Panc1 (cell line): ENCODE data around the gene RUFY2. TPM values are rescaled to one million over a fixed set of nuclear protein-coding genes. Genes with fewer than 3 reads are reported as not detected.

Experiments
- ATAC-seq: fragments of 200-7000 bp; cut with Tn5 transposase; 2 replicates; pipeline ENCODE4 v1.9.1; 2020; ENCODE audit warnings: mild to moderate bottlenecking, moderate library complexity
- BruUV-seq: library from RNA; stranded (reverse); fragments of 400-500 nt; replicated peaks from 2 replicates; lab custom pipeline; 2021; lab: Mats Ljungman, UMichigan
- CTCF ChIA-PET: fragments of 300-600 bp; sonication (Branson Sonifier 250); formaldehyde crosslinking; loops from one replicate; lab custom pipeline; 2022; ENCODE audit warnings: antibody characterized with exemption; lab: Charles Lee
- POLR2A ChIA-PET: fragments of 300-600 bp; sonication (Branson Sonifier 250); formaldehyde crosslinking; loops from one replicate; lab custom pipeline; 2022; ENCODE audit warnings: antibody characterized with exemption; lab: Charles Lee
- DNase-seq: peaks from one replicate; pipeline ENCODE4 v3.0.0-alpha.2; 2010; ENCODE audit warnings: low read depth, low spot score
- H3K27ac ChIP-seq: 2 replicates; pipeline ENCODE4 v1.5.1; 2011; ENCODE audit warnings: mild to moderate bottlenecking, low read length, inconsistent platforms
- H3K27me3 ChIP-seq: fragments of 200-500 bp; sonication (Bioruptor generic); 2 replicates; pipeline ENCODE4 v1.6.0; 2014; ENCODE audit warnings: low read length, inconsistent platforms; ENCODE audit not compliant: control insufficient read depth, insufficient read depth
- H3K36me3 ChIP-seq: fragments of 200-500 bp; sonication (Bioruptor generic); 2 replicates; pipeline ENCODE4 v1.5.1; 2014; ENCODE audit warnings: inconsistent platforms, mild to moderate bottlenecking, low read length, moderate library complexity; ENCODE audit not compliant: control insufficient read depth, insufficient read depth
- H3K4me1 ChIP-seq: 2 replicates; pipeline ENCODE4 v1.5.1; 2011; ENCODE audit warnings: inconsistent platforms, mild to moderate bottlenecking, low read length, moderate library complexity; ENCODE audit not compliant: control insufficient read depth, insufficient read depth
- H3K4me3 ChIP-seq, 2 experiments: 2 replicates each; pipeline ENCODE4 v1.5.1; 2011 to 2012; ENCODE audit warnings: low read depth in 2 of 2, low read length in 2 of 2, mild to moderate bottlenecking in 2 of 2, inconsistent platforms in 1 of 2, moderate library complexity in 1 of 2
- H3K9me3 ChIP-seq: fragments of 200-500 bp; sonication (Bioruptor generic); 2 replicates; pipeline ENCODE4 v1.5.1; 2014; ENCODE audit warnings: low read depth, mild to moderate bottlenecking, inconsistent platforms, low read length, moderate library complexity; ENCODE audit not compliant: control insufficient read depth, insufficient read depth
- POLR2AphosphoS5 ChIP-seq: IDR thresholded peaks from 2 replicates; pipeline ENCODE4 v1.6.1; 2012; ENCODE audit warnings: mild to moderate bottlenecking, low read depth, low read length, moderate library complexity
- REST ChIP-seq, 2 experiments: IDR thresholded peaks; 2 replicates each; pipeline ENCODE4 v1.6.1; 2011 to 2012; ENCODE audit warnings: low read depth in 2 of 2, control low read depth in 1 of 2, low read length in 1 of 2, mild to moderate bottlenecking in 1 of 2, moderate library complexity in 1 of 2; ENCODE audit not compliant: insufficient read depth in 1 of 2
- SIN3A ChIP-seq: IDR thresholded peaks from 2 replicates; pipeline ENCODE4 v1.6.1; 2012; ENCODE audit warnings: low read depth, mild to moderate bottlenecking, low read length, moderate library complexity, borderline replicate concordance; ENCODE audit not compliant: insufficient read depth
- TCF7L2 ChIP-seq: IDR thresholded peaks from 2 replicates; pipeline ENCODE4 v1.6.1; 2011; ENCODE audit warnings: mild to moderate bottlenecking, low read depth, low read length, inconsistent platforms
- in situ Hi-C: cut with HindIII; loops from 2 replicates; pipeline ENCODE4 v1.10.0; 2016; ENCODE audit warnings: low sequenced_read_pairs, low pct_unique_long_range_greater_than_20kb
- intact Hi-C: fragments of 100-400 bp; cut with micrococcal nuclease; formaldehyde crosslinking; loops from one replicate; pipeline ENCODE4 v1.10.0; 2022; ENCODE audit not compliant: unreplicated experiment
- total RNA-seq: library from RNA; stranded (reverse); gene quantifications from one replicate; pipeline ENCODE4 v1.2.1, GENCODE V29; 2021; ENCODE audit not compliant: unreplicated experiment
- TF ChIP-seq, protein P1 (sequence below): fragments of 450-650 bp; IDR thresholded peaks from 2 replicates; pipeline ENCODE4 v1.5.1; 2017; ENCODE audit warnings: mild to moderate bottlenecking

RUFY2 gene
- total RNA-seq, 1 experiment from 2014 or later: 25.1 TPM

GRCh38 chr10:68408898-68409518 lies 1.9 kb upstream of the RUFY2 start:
- no peak overlapping the region for H3K4me3 ChIP-seq
- H3K27me3 ChIP-seq: no peaks in the 10 kb centered on the region
- ChIA-PET POLR2A (interaction anchor here (1.1 kb wide), 1 partner anchor 342 kb away, joined by 3 read pairs; no protein-coding TSS in a partner anchor), CTCF (no interaction called here)
- in situ Hi-C loops: no loop called here
- H3K27ac ChIP-seq: no peak overlapping the region
- DNase-seq (no peak), ATAC-seq (no peak)
- BruUV-seq: no TSS peak
- no peaks in the 10 kb centered on the region for H3K9me3 ChIP-seq
- peaks cover 13% of the 10 kb centered on the region for H3K4me1 ChIP-seq
- H3K36me3 ChIP-seq: peaks cover 2% of the 10 kb centered on the region; the same call in 1 of the 2 replicates
- intact Hi-C loops: no loop called here
- TF ChIP-seq TCF7L2: no peak

DNA sequence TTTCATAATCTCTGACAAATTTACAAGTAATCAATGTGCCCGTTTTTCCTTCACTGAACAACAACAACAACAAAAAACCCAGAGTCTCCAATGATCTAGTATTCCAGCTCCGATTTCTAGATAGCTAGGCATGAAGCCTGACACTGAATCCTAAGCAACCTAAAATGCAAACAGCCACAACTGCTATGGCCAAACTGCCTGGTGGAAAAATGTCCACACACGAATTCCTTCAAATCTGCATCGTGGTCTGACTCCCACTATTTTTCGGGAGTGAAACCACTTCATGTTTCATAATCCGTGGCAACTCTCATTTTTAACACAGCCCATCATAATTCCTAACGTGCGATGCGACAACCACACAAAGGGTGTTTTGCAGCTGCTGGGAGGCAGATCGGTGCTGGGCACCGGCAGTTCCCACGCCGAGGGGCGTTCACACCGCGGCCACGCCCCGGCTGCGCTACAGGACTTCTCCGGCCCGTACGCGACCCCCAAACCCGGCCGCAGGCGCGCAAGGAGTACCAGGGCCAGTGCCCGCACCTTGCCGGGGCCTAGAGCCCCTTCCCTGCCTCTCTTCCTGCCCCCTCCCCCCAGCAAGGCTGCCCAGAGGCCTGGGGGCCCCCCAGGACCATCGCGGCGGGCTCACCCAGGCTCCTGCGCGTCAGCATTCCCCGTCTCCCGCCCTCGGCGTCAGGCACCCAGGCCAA lies 814 bp downstream of the RUFY2 start:
- Histone ChIP-seq H3K27ac (peak overlapping the region; percentile 83), H3K4me1 (peaks cover 13% of the 10 kb centered on the region), H3K9me3 (no peaks in the 10 kb centered on the region), H3K27me3 (no peaks in the 10 kb centered on the region), H3K36me3 (peaks cover 2% of the 10 kb centered on the region), H3K4me3 (peak overlapping the region; percentile 71 to 72)
- no TSS peak for BruUV-seq
- ChIA-PET POLR2A (interaction anchor here (0.6 kb wide), 2 partner anchors 204 to 335 kb away, joined by 3 to 12 read pairs; no protein-coding TSS in a partner anchor), CTCF (interaction anchor here (0.5 kb wide), 1 partner anchor 70 kb away, joined by 3 read pairs; no protein-coding TSS in a partner anchor)
- peak; percentile 81 for ATAC-seq
- intact Hi-C loops: no loop called here
- in situ Hi-C loops: no loop called here
- TF ChIP-seq POLR2AphosphoS5: no peak
- 0 out of 4 replicates have a peak, but pooled peaks of 1 of the 2 experiments have one; percentile 15 for TF ChIP-seq REST (IDR thresholded peaks at IDR 0.05; ENCODE audit: insufficient read depth in 1 of 2, low read depth in 2 of 2, low read length in 1 of 2)
- 0 out of 2 replicates have a peak, but pooled peaks have one; percentile 30 for TF ChIP-seq SIN3A
- TF ChIP-seq, protein P1, sequence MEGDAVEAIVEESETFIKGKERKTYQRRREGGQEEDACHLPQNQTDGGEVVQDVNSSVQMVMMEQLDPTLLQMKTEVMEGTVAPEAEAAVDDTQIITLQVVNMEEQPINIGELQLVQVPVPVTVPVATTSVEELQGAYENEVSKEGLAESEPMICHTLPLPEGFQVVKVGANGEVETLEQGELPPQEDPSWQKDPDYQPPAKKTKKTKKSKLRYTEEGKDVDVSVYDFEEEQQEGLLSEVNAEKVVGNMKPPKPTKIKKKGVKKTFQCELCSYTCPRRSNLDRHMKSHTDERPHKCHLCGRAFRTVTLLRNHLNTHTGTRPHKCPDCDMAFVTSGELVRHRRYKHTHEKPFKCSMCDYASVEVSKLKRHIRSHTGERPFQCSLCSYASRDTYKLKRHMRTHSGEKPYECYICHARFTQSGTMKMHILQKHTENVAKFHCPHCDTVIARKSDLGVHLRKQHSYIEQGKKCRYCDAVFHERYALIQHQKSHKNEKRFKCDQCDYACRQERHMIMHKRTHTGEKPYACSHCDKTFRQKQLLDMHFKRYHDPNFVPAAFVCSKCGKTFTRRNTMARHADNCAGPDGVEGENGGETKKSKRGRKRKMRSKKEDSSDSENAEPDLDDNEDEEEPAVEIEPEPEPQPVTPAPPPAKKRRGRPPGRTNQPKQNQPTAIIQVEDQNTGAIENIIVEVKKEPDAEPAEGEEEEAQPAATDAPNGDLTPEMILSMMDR: no peak
- DNase-seq: no peak
